ENCODE data around the gene SLC25A14. TPM values are rescaled to one million over a fixed set of nuclear protein-coding genes. Genes with fewer than 3 reads are reported as not detected.

Gene SLC25A14
- total RNA-seq, 1 donor from 2014 or later: 19.3 TPM

GRCh38 chrX:130413415-130413814 lies 73.7 kb downstream of the SLC25A14 start:
- no peak overlapping the region for H3K4me3 Mint-ChIP-seq
- peaks cover 27% of the 10 kb centered on the region for H3K36me3 Mint-ChIP-seq
- H3K9me3 Mint-ChIP-seq: peaks cover 20% of the 10 kb centered on the region

GRCh38 chrX:130414800-130415199 lies 75.1 kb downstream of the SLC25A14 start:
- TF ChIP-seq, protein P1, sequence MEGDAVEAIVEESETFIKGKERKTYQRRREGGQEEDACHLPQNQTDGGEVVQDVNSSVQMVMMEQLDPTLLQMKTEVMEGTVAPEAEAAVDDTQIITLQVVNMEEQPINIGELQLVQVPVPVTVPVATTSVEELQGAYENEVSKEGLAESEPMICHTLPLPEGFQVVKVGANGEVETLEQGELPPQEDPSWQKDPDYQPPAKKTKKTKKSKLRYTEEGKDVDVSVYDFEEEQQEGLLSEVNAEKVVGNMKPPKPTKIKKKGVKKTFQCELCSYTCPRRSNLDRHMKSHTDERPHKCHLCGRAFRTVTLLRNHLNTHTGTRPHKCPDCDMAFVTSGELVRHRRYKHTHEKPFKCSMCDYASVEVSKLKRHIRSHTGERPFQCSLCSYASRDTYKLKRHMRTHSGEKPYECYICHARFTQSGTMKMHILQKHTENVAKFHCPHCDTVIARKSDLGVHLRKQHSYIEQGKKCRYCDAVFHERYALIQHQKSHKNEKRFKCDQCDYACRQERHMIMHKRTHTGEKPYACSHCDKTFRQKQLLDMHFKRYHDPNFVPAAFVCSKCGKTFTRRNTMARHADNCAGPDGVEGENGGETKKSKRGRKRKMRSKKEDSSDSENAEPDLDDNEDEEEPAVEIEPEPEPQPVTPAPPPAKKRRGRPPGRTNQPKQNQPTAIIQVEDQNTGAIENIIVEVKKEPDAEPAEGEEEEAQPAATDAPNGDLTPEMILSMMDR (IDR thresholded peaks at IDR 0.05; ENCODE audit: unreplicated experiment): no peak
- no peak overlapping the region for H3K4me3 Mint-ChIP-seq
- peaks cover 18% of the 10 kb centered on the region for H3K9me3 Mint-ChIP-seq
- H3K27me3 Mint-ChIP-seq (ENCODE audit: low read depth): no peaks in the 10 kb centered on the region
- H3K4me1 Mint-ChIP-seq: no peaks in the 10 kb centered on the region
- H3K36me3 Mint-ChIP-seq: peaks cover 20% of the 10 kb centered on the region
- H3K27ac Mint-ChIP-seq: no peak overlapping the region
- DNase-seq (ENCODE audit: low spot score in 2 of 2, unreplicated experiment in 2 of 2): no peak

More at GRCh38 chrX:130413415-130413814, 73.7 kb downstream of the SLC25A14 start:
- H3K4me1 Mint-ChIP-seq: no peaks in the 10 kb centered on the region
- H3K27ac Mint-ChIP-seq: no peak overlapping the region
- TF ChIP-seq, protein P1 (IDR thresholded peaks at IDR 0.05; ENCODE audit: unreplicated experiment): no peak
- no peak for DNase-seq (ENCODE audit: low spot score in 2 of 2, unreplicated experiment in 2 of 2)
- no peaks in the 10 kb centered on the region for H3K27me3 Mint-ChIP-seq (ENCODE audit: low read depth)

DNA sequence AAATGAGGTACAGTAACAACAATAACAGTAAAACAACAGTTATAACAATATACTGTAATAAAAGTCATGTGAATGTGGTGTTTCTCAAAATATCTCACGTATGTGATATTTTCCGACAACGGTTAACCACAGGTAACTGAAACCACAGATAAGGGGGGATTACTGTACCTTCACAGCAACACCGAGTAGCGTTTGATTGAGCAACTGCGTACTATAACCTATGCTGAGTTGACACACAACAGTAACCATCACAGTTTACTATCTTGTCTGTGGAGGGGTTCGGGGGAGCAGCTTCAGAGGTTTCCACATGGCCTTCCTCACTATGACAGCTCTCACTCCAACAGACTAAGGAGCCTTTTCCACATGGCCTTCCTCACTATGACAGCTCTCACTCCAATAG lies 75.5 kb downstream of the SLC25A14 start:
- Mint-ChIP-seq H3K36me3 (peaks cover 18% of the 10 kb centered on the region), H3K4me1 (no peaks in the 10 kb centered on the region), H3K27ac (no peak overlapping the region), H3K4me3 (no peak overlapping the region), H3K9me3 (peaks cover 15% of the 10 kb centered on the region), H3K27me3 (ENCODE audit: low read depth) (no peaks in the 10 kb centered on the region)
- no peak for DNase-seq (ENCODE audit: low spot score in 2 of 2, unreplicated experiment in 2 of 2)
- TF ChIP-seq, protein P1 (IDR thresholded peaks at IDR 0.05; ENCODE audit: unreplicated experiment): no peak

GRCh38 chrX:130416785-130417184 lies 77.1 kb downstream of the SLC25A14 start:
- Mint-ChIP-seq H3K36me3 (peaks cover 9% of the 10 kb centered on the region), H3K4me3 (no peak overlapping the region), H3K4me1 (no peaks in the 10 kb centered on the region), H3K9me3 (peaks cover 23% of the 10 kb centered on the region), H3K27me3 (ENCODE audit: low read depth) (peaks cover 6% of the 10 kb centered on the region), H3K27ac (no peak overlapping the region)
- no peak for DNase-seq (ENCODE audit: low spot score in 2 of 2, unreplicated experiment in 2 of 2)
- TF ChIP-seq, protein P1 (IDR thresholded peaks at IDR 0.05; ENCODE audit: unreplicated experiment): no peak

GRCh38 chrX:130418066-130418465 lies 78.3 kb downstream of the SLC25A14 start:
- Mint-ChIP-seq H3K4me3 (no peak overlapping the region), H3K4me1 (no peaks in the 10 kb centered on the region), H3K27me3 (ENCODE audit: low read depth) (peaks cover 6% of the 10 kb centered on the region), H3K27ac (no peak overlapping the region), H3K36me3 (peaks cover 4% of the 10 kb centered on the region), H3K9me3 (peaks cover 20% of the 10 kb centered on the region)
- no peak for DNase-seq (ENCODE audit: low spot score in 2 of 2, unreplicated experiment in 2 of 2)
- TF ChIP-seq, protein P1 (IDR thresholded peaks at IDR 0.05; ENCODE audit: unreplicated experiment): no peak

DNA sequence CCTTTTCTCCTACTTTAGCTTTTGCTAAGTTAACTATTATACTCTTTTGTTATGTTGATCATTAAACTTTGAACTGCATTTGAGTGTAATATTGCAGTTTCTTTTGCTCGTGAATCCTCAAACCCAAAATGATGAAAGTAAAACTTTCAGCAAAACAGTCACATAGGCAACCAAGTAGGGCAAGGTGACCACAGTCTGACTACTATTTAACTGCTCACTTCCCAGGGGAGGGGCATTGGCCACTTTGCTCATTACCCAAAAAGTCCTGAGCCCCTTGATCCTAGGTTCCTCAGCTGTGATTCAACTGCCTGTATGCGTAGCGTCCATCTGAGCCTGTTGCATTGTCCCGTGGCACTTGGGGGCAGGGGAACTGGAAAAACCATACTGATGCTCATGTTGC lies 79.0 kb downstream of the SLC25A14 start:
- Mint-ChIP-seq H3K36me3 (peaks cover 4% of the 10 kb centered on the region), H3K27me3 (ENCODE audit: low read depth) (peaks cover 6% of the 10 kb centered on the region), H3K4me3 (no peak overlapping the region)

More for the DNA sequence above, 79.0 kb downstream of the SLC25A14 start:
- TF ChIP-seq, protein P1 (IDR thresholded peaks at IDR 0.05; ENCODE audit: unreplicated experiment): no peak
- peaks cover 20% of the 10 kb centered on the region for H3K9me3 Mint-ChIP-seq
- H3K27ac Mint-ChIP-seq: no peak overlapping the region
- DNase-seq (ENCODE audit: low spot score in 2 of 2, unreplicated experiment in 2 of 2): no peak
- H3K4me1 Mint-ChIP-seq: no peaks in the 10 kb centered on the region

All from mesothelial cell of epicardium (in vitro differentiated cells).